Testis (tissue), 2 donors: ENCODE results near the gene FRS3.

ENCODE experiments used
- CTCF ChIP-seq, 3 experiments: fragments of 450-650 bp in 2 of 3; fragments of 200-600 bp in 1 of 3; sonication (generic) in 1 of 3; IDR thresholded peaks; one replicate each; pipeline ENCODE4 v1.5.1; 2016 to 2019; ENCODE audit warnings: antibody characterized with exemption in 3 of 3, mild to moderate bottlenecking in 2 of 3, moderate library complexity in 1 of 3
- POLR2A ChIP-seq: fragments of 450-650 bp; IDR thresholded peaks from one replicate; pipeline ENCODE4 v1.6.1; 2017; ENCODE audit warnings: antibody characterized with exemption, mild to moderate bottlenecking, moderate library complexity

DNA sequence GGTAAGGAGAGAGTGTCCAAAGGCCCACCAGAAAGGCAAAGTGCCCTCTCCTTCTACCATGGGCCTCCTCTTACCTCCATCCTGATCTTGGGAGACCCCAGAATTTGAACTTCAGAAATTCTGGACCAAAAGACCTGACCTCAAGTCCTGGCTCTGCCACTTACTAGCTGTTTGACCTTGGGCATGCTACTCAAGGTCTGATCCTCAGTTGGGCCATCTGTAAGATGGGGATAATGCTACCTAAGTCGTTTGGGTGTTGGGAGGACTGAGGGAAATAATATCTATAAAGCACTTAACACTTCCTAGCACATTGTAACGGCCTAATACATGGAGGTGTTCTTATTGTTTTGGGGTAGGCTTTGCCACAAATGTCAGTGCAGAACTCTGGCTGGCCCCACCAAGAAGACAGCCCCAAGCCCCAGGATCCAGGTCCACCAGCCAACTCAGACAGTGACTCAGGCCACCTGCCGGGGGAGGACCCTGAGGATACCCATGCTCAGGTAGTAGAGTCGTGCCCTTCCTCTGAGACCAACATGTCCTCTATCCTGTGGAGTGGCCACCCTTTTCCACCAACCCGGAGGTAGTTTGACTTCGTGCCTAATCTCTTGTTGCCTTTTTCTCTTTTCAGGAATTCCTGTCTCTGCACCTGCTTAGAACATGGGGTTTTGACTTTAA is 3.5 kb upstream of the FRS3 start:
- no peak for TF ChIP-seq POLR2A
- no peak for TF ChIP-seq CTCF (IDR thresholded peaks at IDR 0.05)
